Renal cortex interstitium (tissue), 11 donors: Measurements from ENCODE around the gene LSP1. TPM values are rescaled to one million over a fixed set of nuclear protein-coding genes. Genes with fewer than 3 reads are reported as not detected.
A peak's percentile ranks its signal among the peaks of the same experiment; 100 is the strongest.
"Not testable (repeated sequence)": the region's sequence is repeated elsewhere in the genome, so short reads cannot be mapped to it uniquely, and the experiment has no call there.

Source experiments
- DNase-seq, 11 donors: peaks; one replicate each; pipeline ENCODE4 v3.0.0-alpha.2; 2013; ENCODE audit warnings: low read depth in 9 of 11, low spot score in 4 of 11; ENCODE audit errors: extremely low read depth in 1 of 11
- polyA plus RNA-seq, 3 donors: library from polyadenylated mRNA; unstranded; fragments of 120-200 nt; gene quantifications; one replicate each; pipeline ENCODE4 v1.2.1, GENCODE V29; 2013; ENCODE audit not compliant: insufficient read length in 3 of 3

LSP1 gene
- polyA plus RNA-seq, 3 donors = 4.5 to 9.2 (median 7.9) TPM

DNA sequence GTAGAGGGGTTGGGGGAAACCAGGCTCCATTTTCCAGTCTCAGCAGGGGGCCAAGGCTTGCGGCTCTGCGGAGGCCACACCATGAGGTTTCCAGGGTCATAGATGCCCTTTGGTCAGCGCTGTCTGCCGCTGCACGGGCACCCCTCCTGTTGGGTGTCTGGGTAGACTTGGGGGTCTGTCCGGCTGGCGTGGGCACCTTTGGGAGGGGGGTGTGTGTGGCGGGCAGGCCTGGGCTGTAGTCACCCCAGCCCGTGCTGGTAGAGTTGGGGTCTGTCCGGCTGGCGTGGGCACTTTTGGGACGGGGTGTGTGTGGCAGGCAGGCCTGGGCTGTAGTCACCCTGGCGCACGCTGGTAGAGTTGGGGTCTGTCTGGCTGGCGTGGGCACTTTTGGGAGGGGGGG, 18.6 kb downstream of the LSP1 start:
- no peak for DNase-seq

GRCh38 chr11:1872267-1872985, 19.5 kb downstream of the LSP1 start:
- no peak for DNase-seq

DNA sequence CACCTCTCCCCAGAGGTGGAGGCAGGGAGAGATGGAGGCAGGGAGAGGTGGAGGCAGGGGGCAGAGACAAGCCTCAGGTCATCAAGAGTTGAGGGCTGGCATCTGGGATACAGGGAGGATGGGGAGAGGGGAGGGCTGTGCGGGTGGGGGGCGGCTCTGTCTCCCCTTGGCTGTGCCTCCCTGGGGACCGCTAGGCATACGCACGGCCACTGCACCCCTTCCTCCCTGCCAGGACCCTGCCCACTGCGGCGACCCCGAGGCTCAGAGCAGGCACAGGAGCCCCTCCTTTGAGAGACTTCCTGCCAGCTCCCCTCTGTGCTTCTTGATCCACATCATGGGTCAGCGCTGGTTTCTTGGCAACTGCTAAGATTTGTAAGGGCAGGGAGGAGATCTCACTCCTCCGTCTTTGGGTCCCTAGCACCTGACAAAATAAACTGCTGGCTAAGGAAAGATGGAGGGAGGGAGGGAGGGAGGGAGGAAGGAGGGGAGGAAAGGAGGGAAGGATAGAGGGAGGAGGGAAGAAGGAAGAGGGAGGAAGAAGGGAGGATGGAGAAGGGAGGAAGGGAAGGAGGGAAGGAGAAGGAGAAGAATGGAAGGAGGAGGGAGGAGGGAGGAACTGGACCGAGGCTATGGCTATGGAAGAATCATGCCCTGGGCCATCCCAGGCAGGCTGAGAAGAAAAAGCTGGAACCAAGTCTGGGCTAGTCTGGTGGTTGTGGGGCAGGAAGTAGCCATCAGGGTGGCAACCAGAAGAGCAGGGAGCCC, 20.3 kb downstream of the LSP1 start:
- DNase-seq = peak in 8 of 11 donors; percentile 73 to 86 (median 80)

DNA sequence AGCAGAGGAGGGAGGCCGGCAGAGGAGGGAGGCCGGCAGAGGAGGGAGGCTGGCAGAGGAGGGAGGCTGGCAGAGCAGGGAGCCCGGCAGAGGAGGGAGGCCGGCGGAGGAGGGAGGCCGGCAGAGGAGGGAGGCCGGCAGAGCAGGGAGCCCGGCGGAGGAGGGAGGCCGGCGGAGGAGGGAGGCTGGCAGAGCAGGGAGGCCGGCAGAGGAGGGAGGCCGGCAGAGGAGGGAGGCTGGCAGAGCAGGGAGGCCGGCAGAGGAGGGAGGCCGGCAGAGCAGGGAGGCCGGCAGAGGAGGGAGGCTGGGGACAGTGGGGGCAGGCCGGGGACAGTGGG, 20.9 kb downstream of the LSP1 start:
- not testable (repeated sequence) for DNase-seq

DNA sequence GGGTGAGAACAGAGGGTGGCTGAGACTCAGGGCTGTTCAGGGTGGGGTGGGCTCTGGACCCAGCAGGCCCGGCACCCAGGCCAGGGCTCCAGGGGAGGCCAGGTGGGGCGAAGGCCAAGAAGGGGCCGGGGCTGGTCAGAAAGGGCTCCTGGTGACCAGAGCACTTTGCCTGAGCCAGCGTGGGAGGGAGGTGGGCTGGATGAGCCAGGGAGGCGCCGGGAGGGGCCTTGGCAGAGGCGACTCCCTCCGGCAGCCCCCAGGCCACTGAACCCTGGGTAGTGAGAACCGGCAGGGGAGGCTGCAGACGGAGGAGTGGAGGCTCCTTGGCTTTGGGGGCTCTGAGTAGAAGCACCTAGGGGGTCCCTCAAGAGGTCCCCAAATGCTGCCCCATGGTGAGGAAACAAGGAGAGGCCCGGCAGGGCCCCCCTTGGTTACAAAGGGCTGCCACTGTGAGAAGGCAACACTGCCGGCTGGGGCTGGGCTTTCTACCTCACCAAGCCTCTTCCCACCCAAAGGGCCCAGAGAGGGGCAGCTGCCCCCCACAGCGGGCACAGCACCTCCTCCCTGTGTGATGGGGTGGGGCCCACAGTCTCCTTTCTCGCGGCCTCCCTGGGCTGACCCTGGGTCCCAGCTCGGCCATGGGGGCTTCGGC, 21.7 kb downstream of the LSP1 start:
- DNase-seq = not testable (repeated sequence)

- no peak for DNase-seq
Measured at GRCh38 chr11:1875093-1875850, 22.4 kb downstream of the LSP1 start.

GRCh38 chr11:1875851-1876301, 23.0 kb downstream of the LSP1 start:
- DNase-seq = not testable (repeated sequence)

DNA sequence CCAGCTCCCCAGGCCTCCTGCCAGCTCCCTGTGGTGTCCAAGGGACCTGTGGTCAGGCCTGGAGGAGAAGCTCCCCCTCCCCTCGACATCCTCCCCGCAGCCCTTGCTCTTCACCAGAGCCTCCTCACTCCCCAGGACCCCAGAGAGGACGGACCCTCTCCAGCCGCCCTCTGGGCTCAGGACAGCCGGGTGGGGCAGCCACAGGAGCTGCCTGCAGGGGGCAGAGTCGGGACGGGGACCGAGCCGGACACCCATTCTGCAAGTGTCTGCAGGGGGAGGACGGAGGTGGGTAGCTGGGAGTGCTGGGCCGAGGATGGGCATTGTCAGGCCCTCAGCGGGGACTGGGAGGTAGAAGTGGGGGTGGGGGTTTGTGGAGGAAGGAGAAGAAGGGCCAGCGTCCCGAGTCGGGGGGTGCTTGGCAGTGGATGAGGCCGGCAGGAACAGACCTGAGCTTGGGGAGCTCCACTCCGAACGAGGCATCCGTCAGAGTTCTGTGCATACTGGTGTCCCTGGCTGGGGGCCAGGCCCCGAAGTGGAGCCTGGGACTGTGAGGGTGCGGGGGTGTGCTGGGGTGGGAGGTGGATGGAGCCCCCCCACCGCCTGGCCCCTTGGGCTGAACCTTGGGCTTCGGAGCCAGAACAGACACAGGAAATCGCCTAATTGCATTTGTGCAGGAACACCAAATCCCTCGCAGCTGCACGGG, 23.6 kb downstream of the LSP1 start:
- DNase-seq = no peak

DNA sequence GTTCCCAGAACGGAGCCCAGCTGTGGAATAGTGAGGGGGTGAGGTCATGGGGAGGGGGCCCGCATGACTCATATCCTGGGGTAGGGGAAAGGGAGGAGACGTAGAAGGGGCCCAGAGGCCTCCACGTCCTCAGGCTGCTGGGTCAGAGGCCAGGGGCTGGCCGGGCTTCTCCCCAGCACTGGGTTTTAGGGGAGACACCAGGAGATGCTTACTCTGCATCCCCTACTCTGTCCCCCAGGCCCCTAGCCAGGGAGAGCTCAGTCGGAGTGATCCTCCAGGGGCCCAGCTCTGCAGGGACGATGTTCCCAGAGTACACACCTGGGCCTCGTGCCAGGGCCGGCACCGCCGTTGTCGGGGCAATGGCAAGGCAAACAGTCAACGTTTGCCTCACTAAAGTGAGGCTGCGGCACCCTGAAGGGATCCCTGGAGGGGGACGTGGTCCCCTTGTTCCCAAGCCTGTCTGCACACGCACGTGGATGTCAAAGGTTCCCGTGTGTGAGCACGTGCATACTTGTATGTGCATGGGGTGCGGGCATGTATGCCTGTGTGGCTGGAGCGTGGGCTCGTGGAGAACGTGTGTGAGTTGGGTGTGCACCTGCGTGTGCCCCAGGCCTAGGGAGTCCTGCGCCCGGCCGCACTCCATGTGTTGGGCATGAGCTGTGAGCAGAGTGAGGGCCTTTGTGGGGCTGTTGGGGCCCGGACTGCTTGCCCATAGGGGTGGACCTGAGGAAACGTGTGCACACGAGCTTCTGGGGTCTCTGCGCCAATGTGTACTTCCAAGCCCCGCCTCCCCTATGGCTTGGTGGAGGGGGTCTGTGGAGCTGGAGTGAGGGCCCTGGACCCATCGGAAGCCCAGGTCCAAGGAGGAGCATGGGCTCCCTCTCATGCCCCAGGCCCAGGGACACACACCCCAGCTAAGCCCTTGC, 24.6 kb downstream of the LSP1 start:
- DNase-seq = no peak

DNA sequence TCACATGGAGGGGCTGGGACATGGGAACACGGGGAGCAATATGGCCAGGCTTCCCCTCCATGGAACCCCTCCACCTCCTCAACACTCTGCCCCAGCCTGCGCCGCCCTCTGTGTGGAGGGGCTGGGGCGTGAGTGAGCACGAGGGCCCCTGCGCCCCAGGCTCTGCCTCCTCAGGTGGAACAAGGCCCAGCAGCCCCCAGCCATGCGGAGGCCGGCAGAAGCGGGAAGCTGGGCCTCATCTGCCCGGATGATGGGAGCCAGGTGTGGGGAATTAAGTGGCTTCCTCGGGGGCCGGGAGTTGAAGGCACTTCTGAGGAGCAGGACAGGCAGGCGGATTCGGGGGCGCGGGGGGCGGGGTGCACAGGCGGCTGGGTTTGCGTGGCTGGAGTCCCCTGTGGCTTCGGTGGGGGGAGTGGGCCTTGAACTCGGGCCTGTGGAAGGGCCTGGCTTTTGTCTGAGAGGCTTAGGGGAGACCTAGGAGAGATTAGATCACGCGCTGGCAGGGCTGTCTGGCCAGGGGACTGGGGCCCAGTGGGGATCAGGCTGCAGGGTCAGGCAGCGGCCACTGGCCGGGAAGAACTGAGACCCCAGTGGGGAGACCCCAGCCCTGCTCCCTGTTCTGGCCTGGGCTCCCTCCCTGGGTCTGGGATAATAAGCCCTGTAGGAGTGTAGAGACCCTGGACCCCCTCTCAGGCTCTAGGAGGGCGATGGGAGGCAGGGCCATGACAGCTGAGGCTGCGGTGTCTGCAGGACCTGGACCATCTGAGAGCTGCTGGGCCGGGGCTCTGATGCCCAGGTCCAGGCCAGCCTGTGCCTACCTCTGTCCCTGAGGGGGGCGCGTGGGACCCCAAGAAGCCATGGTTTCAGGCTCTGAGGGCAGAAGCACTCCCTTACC, 25.5 kb downstream of the LSP1 start:
- DNase-seq = no peak

- no peak for DNase-seq
Measured at GRCh38 chr11:1879342-1879940, 26.6 kb downstream of the LSP1 start.

DNA sequence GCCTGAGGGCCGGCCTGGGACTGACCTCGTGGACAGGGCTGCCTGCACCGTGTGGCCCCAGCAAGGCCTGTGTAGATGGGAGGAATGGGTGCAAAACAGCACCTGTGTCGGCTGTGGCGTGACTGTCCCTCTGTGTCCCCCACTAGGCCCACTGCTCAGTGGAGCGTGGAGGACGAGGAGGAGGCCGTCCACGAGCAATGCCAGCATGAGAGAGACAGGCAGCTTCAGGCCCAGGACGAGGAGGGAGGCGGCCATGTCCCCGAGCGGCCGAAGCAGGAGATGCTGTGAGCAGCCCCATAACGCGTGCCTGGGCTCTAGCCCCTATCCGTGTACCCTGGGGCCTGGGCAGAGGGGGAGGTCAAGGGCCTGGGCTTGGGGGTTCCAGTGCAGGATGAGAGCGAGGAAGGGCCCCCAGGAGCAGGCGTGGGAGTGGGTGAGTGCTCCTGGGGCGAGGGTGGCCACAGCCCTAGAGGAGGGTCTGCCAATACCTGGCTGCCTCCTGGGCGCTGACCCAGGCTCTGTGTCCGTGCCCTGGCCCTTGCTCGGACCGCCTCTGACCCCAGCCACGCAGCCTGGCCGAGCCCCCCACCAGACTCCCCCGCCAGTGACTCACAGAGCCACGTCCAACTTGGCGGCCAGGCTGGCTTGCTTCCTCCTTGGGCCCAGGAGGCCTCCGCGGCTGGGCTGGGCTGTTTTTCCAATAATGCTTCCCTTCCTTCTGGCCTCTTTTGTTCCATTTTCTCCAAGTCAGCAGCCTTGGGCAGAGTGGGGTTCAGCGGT, 27.2 kb downstream of the LSP1 start:
- DNase-seq = no peak

GRCh38 chr11:1880746-1881441, 28.0 kb downstream of the LSP1 start:
- DNase-seq = no peak

- no peak for DNase-seq
Measured at GRCh38 chr11:1881442-1882264, 28.8 kb downstream of the LSP1 start.
